Spleen (tissue), 11 donors: ENCODE data around the gene JMJD4. TPM values are rescaled to one million over a fixed set of nuclear protein-coding genes. Genes with fewer than 3 reads are reported as not detected.
A peak's percentile ranks its signal among the peaks of the same experiment; 100 is the strongest.

Source experiments
- DNase-seq: peaks from one replicate; pipeline ENCODE4 v3.0.0-alpha.2; 2020
- H3K27ac ChIP-seq, 8 donors: fragments of 200-600 bp; sonication (generic) in 7 of 8; 1 replicate in 4 of 8; 2 replicates in 4 of 8; pipeline versions ENCODE4 v1.5.0 to v1.8.0; 2016 to 2021; ENCODE audit warnings: inconsistent platforms in 4 of 8, mild to moderate bottlenecking in 4 of 8, moderate library complexity in 1 of 8
- H3K27me3 ChIP-seq, 7 donors: fragments of 200-600 bp; sonication (generic) in 6 of 7; replicated peaks in 1 of 7; 1 replicate in 4 of 7; 2 replicates in 3 of 7; pipeline versions ENCODE4 v1.5.0 to v1.8.0; 2016 to 2021; ENCODE audit warnings: inconsistent platforms in 3 of 7, mild to moderate bottlenecking in 1 of 7
- H3K36me3 ChIP-seq, 6 donors: fragments of 200-600 bp; sonication (generic) in 5 of 6; 1 replicate in 4 of 6; 2 replicates in 2 of 6; pipeline versions ENCODE4 v1.5.0 to v1.8.0; 2016 to 2021; ENCODE audit warnings: inconsistent platforms in 2 of 6
- H3K4me1 ChIP-seq, 6 donors: fragments of 200-600 bp; sonication (generic) in 5 of 6; 1 replicate in 3 of 6; 2 replicates in 3 of 6; pipeline versions ENCODE4 v1.5.0 to v1.8.0; 2016 to 2021; ENCODE audit warnings: inconsistent platforms in 3 of 6
- H3K4me3 ChIP-seq, 8 donors: fragments of 200-600 bp; sonication (generic) in 7 of 8; 1 replicate in 4 of 8; 2 replicates in 4 of 8; pipeline versions ENCODE4 v1.5.0 to v1.8.0; 2016 to 2021; ENCODE audit warnings: inconsistent platforms in 4 of 8, mild to moderate bottlenecking in 4 of 8, moderate library complexity in 2 of 8
- H3K9me3 ChIP-seq, 8 donors: fragments of 200-600 bp; sonication (generic) in 7 of 8; 1 replicate in 4 of 8; 2 replicates in 4 of 8; pipeline versions ENCODE4 v1.5.0 to v1.8.0; 2016 to 2021; ENCODE audit warnings: inconsistent platforms in 4 of 8
- POLR2A ChIP-seq, 3 donors: fragments of 450-650 bp; IDR thresholded peaks; one replicate each; pipeline ENCODE4 v1.5.1; 2017; ENCODE audit warnings: antibody characterized with exemption in 3 of 3, mild to moderate bottlenecking in 1 of 3
- POLR2AphosphoS5 ChIP-seq, 3 donors: sonication (generic); formaldehyde crosslinking; IDR thresholded peaks; one replicate each; pipeline ENCODE4 v1.5.1; 2017; ENCODE audit warnings: antibody characterized with exemption in 3 of 3
- WGBS, 5 donors: extraction: QIAGEN DNeasy Blood & Tissue Kit in 3 of 5; methylation state at CpG; one replicate each; pipeline versions ENCODE4 v1.1.5 to v1.1.7; 2013 to 2018; 5-methylcytosine and 5-hydroxymethylcytosine counted together
- intact Hi-C: fragments of 100-400 bp; cut with DNase I; formaldehyde crosslinking; loops from one replicate; pipeline ENCODE4 v1.15.0; 2023; ENCODE audit warnings: low total_unique reads
- polyA plus RNA-seq, 3 donors: library from polyadenylated mRNA; stranded (reverse); fragments of 200-250 nt; gene quantifications; one replicate each; pipeline ENCODE4 v1.2.1, GENCODE V29; 2013
- total RNA-seq, 7 donors: library from RNA; depleted of rRNA in 3 of 7; stranded (reverse); fragments of >200 nt in 3 of 7; fragmentation: NEBNext Ultra II Directional in 4 of 7; extraction: Animal tissue kit (Norgen Biotek cat#: 25700) in 4 of 7; gene quantifications; one replicate each; pipeline versions ENCODE4 v1.1.0 to v1.2.1, GENCODE V29; 2016 to 2021
- TF ChIP-seq, protein P1 (sequence below), 11 experiments: fragments of 200-600 bp in 7 of 11; fragments of 450-650 bp in 4 of 11; sonication (generic) in 4 of 11; IDR thresholded peaks in 8 of 11; conservative IDR thresholded peaks in 3 of 11; 1 replicate in 7 of 11; 2 replicates in 4 of 11; pipeline versions ENCODE4 v1.4.0 to v1.8.0; 2016 to 2021; ENCODE audit warnings: antibody characterized with exemption in 11 of 11, inconsistent platforms in 4 of 11, mild to moderate bottlenecking in 1 of 11
- donor health status: healthy with polysubstance abuse.
- donor health status: DM: no; HTN: no; CAD: no; lungs with moderate emphysema.
- donor health status: DM: no; HTN: no; CAD: no.
- donor health status: Bipolar disorder and iron deficiency.
- donor health status: healthy.
- donor health status: DM: no; HTN: no; CAD: no.
- donor health status: DM: yes; HTN: yes; CAD: no.

Gene JMJD4
- total and polyA plus RNA-seq, 10 donors: 11.2 to 35.4 (median 18.6) TPM

DNA sequence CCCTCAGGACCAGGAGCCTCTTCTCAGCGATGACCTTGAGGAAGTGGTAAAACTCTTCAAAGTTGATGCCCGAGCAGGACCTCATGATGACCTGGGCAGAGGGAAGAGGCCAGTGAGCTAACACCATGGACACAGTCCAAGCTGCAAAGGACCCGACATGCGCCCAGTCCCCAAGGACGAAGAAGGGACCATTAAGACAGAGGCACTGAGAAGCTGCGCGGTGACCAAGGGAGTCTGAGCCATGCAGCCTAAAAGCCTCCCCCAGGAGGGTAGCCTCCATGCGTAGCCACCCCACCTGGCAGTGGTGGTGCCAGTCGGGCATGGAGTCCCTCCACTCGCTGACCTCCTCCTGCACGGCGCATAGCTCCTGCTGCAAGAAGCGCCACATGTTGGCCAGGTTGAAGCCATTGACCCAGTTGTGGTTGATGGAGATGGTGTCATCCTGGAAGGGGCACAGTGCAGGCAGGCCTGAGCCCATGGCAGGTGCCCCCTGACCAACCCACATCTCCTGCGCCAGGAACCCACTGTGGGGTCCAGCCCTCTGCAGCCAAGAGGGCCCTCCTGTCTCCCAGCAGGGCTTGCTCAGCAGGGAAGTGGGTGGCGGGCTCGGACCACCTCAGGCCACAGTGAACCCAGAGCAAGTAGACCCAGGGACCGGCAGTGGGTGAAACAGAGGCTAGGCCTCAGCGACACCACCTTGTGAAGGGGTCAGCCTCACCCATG, 2.4 kb downstream of the JMJD4 start:
- TF ChIP-seq POLR2AphosphoS5 (IDR thresholded peaks at IDR 0.05) (peak in 1 of 3 donors; percentile 33), POLR2A (IDR thresholded peaks at IDR 0.05) (no peak)
- peaks cover 0 to 12% (median 0%) of the 10 kb centered on the region in 7 donors for H3K27me3 ChIP-seq
- H3K36me3 ChIP-seq: peaks cover 0 to 34% (median 24%) of the 10 kb centered on the region in 6 donors
- H3K27ac ChIP-seq: no peak overlapping the region
- no peak overlapping the region for H3K4me3 ChIP-seq
- DNase-seq: no peak
- 91 to 95% (median 94%) methylated on average over 16 to 18 of the region's 18 CpGs for WGBS, 5 donors
- no peaks in the 10 kb centered on the region for H3K9me3 ChIP-seq
- H3K4me1 ChIP-seq: peaks cover 25 to 92% (median 63%) of the 10 kb centered on the region in 6 donors
- intact Hi-C loops: no loop called here

DNA sequence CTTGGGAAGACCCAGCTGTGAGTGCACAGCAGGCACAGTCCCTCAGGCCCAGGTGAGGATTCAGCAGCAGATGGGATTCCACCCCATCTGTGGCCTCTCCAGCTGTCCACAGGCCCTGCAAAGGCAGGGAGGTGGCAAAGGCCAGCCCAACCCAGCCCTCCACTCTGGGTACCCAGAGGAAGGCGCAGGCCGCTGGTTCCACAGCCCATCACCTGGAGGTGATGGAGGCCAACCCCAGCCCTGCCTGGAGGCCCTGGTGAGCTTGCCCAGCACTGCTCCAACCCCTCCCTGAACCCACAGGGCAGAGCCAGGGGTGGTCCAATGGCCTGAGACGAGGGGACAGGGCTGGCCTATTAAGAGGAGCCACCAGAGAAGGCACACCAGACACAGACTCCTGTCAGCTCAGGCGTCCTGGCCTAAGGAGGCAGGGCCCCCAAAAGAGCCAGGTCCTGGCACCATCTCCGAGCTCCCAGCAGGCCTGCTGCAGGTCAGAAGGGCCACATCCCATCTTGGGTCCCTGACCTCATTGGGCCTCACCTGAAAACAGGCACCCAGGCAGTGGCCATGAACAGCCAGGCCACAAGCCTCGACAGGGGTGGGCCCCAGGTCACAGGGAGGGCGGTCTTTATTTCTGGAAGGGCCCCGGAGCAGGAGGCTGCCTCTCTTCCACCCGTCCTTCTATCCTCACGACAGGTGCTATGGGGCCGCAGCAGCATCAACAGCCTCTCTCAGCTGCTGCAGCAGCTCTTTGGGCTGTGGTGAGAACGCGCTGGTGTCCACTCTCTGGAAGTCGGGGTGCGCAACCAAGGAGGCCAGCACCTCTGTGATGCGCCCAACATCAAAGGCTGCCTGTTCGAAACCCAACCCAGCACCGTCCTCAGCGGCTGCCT, 3.2 kb downstream of the JMJD4 start:
- 93 to 100% (median 94%) methylated on average over 13 to 19 of the region's 19 CpGs for WGBS, 5 donors
- Histone ChIP-seq H3K27me3 (peaks cover 0 to 18% (median 0%) of the 10 kb centered on the region in 7 donors), H3K9me3 (no peaks in the 10 kb centered on the region), H3K4me3 (no peak overlapping the region), H3K36me3 (peaks cover 0 to 34% (median 24%) of the 10 kb centered on the region in 6 donors), H3K4me1 (peaks cover 27 to 88% (median 61%) of the 10 kb centered on the region in 6 donors), H3K27ac (no peak overlapping the region)
- DNase-seq: no peak
- intact Hi-C loops: no loop called here
- peak in 2 of 3 donors; percentile 14 to 39 for TF ChIP-seq POLR2AphosphoS5 (IDR thresholded peaks at IDR 0.05)
- TF ChIP-seq, protein P1, sequence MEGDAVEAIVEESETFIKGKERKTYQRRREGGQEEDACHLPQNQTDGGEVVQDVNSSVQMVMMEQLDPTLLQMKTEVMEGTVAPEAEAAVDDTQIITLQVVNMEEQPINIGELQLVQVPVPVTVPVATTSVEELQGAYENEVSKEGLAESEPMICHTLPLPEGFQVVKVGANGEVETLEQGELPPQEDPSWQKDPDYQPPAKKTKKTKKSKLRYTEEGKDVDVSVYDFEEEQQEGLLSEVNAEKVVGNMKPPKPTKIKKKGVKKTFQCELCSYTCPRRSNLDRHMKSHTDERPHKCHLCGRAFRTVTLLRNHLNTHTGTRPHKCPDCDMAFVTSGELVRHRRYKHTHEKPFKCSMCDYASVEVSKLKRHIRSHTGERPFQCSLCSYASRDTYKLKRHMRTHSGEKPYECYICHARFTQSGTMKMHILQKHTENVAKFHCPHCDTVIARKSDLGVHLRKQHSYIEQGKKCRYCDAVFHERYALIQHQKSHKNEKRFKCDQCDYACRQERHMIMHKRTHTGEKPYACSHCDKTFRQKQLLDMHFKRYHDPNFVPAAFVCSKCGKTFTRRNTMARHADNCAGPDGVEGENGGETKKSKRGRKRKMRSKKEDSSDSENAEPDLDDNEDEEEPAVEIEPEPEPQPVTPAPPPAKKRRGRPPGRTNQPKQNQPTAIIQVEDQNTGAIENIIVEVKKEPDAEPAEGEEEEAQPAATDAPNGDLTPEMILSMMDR (IDR thresholded peaks at IDR 0.05 in 8 of 11, conservative IDR thresholded peaks at IDR 0.05 in 3 of 11): no peak
- TF ChIP-seq POLR2A (IDR thresholded peaks at IDR 0.05): no peak

DNA sequence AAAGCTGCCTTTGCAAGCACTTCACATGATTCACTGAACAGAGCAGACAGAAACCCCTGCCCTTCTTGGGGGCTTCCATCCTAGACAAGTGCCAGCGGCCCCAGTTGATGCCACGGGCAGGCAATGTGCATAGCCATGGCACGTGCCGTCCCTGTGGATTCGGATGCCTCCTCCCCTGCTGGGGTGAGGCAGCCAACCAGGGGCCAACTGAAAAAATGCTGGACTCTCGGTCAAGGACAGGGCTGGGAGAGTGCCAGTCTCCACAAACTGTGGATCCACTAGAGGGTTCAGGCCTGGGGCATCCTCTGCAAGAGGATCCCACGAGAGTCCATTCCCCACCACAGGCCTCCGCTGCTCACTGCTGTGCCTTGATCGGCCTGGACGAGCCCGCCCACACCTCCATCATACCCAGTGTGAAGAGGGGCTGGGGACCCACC, 3.8 kb downstream of the JMJD4 start:
- no peak overlapping the region for H3K27ac ChIP-seq

DNA sequence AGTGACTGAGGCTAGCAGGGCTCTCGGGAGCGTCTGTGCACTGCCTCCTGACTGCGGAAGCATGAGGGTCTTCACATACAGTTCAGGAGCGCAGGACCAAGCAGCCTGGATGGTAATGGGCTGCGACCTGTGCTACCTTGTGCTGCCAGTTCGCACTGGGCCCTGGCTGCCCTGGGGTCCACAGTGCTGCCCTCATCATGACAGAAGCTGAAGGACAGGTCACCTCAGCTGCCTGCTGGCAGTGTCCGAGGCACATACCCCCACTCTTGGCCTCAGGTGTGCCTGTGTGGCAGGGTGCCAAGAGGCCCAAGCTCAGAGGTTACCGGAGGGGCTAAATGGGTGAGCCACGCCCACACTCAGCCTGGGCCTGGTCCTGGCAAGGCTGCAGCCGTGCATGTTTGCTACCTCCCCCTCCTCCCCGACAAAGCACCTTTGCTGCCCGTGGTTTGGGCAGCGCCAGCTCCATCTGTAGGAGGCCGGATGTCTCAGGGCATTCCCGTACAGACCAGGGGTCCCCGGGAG, 4.4 kb downstream of the JMJD4 start:
- Histone ChIP-seq H3K27ac (peak overlapping the region in 1 of 8 donors; percentile 82), H3K4me3 (no peak overlapping the region), H3K4me1 (peaks cover 20 to 76% (median 50%) of the 10 kb centered on the region in 6 donors), H3K9me3 (no peaks in the 10 kb centered on the region), H3K27me3 (peaks cover 0 to 25% (median 0%) of the 10 kb centered on the region in 7 donors), H3K36me3 (peaks cover 0 to 34% (median 24%) of the 10 kb centered on the region in 6 donors)
- intact Hi-C loops: no loop called here
- TF ChIP-seq POLR2A (IDR thresholded peaks at IDR 0.05) (no peak), POLR2AphosphoS5 (IDR thresholded peaks at IDR 0.05) (peak in 2 of 3 donors; percentile 17 to 43)
- TF ChIP-seq, protein P1 (IDR thresholded peaks at IDR 0.05 in 8 of 11, conservative IDR thresholded peaks at IDR 0.05 in 3 of 11): peak in 2 of 11 experiments; percentile 2 to 13
- DNase-seq: no peak
- 84 to 87% (median 86%) methylated on average over 14 to 16 of the region's 16 CpGs for WGBS, 5 donors

More for the DNA sequence above, 3.8 kb downstream of the JMJD4 start:
- H3K36me3 ChIP-seq: peaks cover 0 to 34% (median 24%) of the 10 kb centered on the region in 6 donors
- H3K9me3 ChIP-seq: no peaks in the 10 kb centered on the region
- WGBS, 5 donors: 72 to 90% (median 85%) methylated on average over 6 to 11 of the region's 11 CpGs
- peaks cover 25 to 81% (median 56%) of the 10 kb centered on the region in 6 donors for H3K4me1 ChIP-seq
- no peak overlapping the region for H3K4me3 ChIP-seq
- intact Hi-C loops: no loop called here
- TF ChIP-seq POLR2AphosphoS5 (IDR thresholded peaks at IDR 0.05) (peak in 1 of 3 donors; percentile 29), POLR2A (IDR thresholded peaks at IDR 0.05) (no peak)
- no peak for DNase-seq
- peaks cover 0 to 21% (median 0%) of the 10 kb centered on the region in 7 donors for H3K27me3 ChIP-seq
